Smooth muscle cell (in vitro differentiated cells): Measurements from ENCODE around the gene ABR. TPM values are rescaled to one million over a fixed set of nuclear protein-coding genes. Genes with fewer than 3 reads are reported as not detected.
"Not testable (repeated sequence)": the region's sequence is repeated elsewhere in the genome, so short reads cannot be mapped to it uniquely, and the experiment has no call there.

Source experiments
- DNase-seq: peaks from one replicate; lab custom pipeline; 2025; ENCODE audit not compliant: unreplicated experiment; lab: John Stamatoyannopoulos, UW
- H2AFZ ChIP-seq: fragments of 200-600 bp; sonication (generic); 2 replicates; pipeline ENCODE4 v1.6.0; 2016; ENCODE audit warnings: antibody characterized with exemption, low read depth, mild to moderate bottlenecking
- H3F3A ChIP-seq: fragments of 200-600 bp; sonication (generic); 2 replicates; pipeline ENCODE4 v1.6.0; 2017; ENCODE audit warnings: antibody characterized with exemption, low read depth
- H3K27ac ChIP-seq: fragments of 200-600 bp; sonication (generic); 2 replicates; pipeline ENCODE4 v1.5.1; 2016; ENCODE audit warnings: low read depth, mild to moderate bottlenecking
- H3K27me3 ChIP-seq: fragments of 200-600 bp; sonication (generic); 2 replicates; pipeline ENCODE4 v1.6.1; 2016; ENCODE audit warnings: low read depth, mild to moderate bottlenecking
- H3K36me3 ChIP-seq: fragments of 200-600 bp; sonication (generic); 2 replicates; pipeline ENCODE4 v1.5.1; 2016; ENCODE audit warnings: low read depth
- H3K4me1 ChIP-seq: fragments of 200-600 bp; sonication (generic); 2 replicates; pipeline ENCODE4 v1.5.1; 2016; ENCODE audit warnings: low read depth
- H3K4me2 ChIP-seq: fragments of 200-600 bp; sonication (generic); 2 replicates; pipeline ENCODE4 v1.6.0; 2016; ENCODE audit warnings: mild to moderate bottlenecking
- H3K4me3 ChIP-seq: fragments of 200-600 bp; sonication (generic); 2 replicates; pipeline ENCODE4 v1.5.1; 2016; ENCODE audit warnings: mild to moderate bottlenecking
- H3K79me2 ChIP-seq: fragments of 200-600 bp; sonication (generic); 2 replicates; pipeline ENCODE4 v1.6.0; 2016; ENCODE audit warnings: low read depth, mild to moderate bottlenecking
- H3K9ac ChIP-seq: fragments of 200-600 bp; sonication (generic); 2 replicates; pipeline ENCODE4 v1.6.0; 2016; ENCODE audit warnings: low read depth
- H3K9me3 ChIP-seq: fragments of 200-600 bp; sonication (generic); replicated peaks from 2 replicates; pipeline ENCODE4 v1.5.1; 2016; ENCODE audit warnings: low read depth
- H4K20me1 ChIP-seq: fragments of 200-600 bp; sonication (generic); 2 replicates; pipeline ENCODE4 v1.6.0; 2016; ENCODE audit warnings: low read depth
- WGBS: methylation state at CpG from one replicate; pipeline ENCODE4 v1.1.7; 2016; ENCODE audit warnings: low lambda C conversion rate; 5-methylcytosine and 5-hydroxymethylcytosine counted together
- polyA plus RNA-seq: library from polyadenylated mRNA; unstranded; fragments of >200 nt; fragmentation: Nextera tagmentation; extraction: Ambion mirVana; gene quantifications from 2 replicates; pipeline ENCODE4 v1.2.1, GENCODE V29; 2016
- total RNA-seq: library from RNA; depleted of rRNA; stranded (reverse); fragments of >200 nt; gene quantifications from 2 replicates; pipeline ENCODE4 v1.2.3, GENCODE V29; 2014
- TF ChIP-seq, protein P1 (sequence below): fragments of 200-600 bp; sonication (generic); IDR thresholded peaks from 2 replicates; pipeline ENCODE4 v1.5.1; 2017; ENCODE audit warnings: borderline replicate concordance, mild to moderate bottlenecking, antibody characterized with exemption; ENCODE audit not compliant: insufficient read depth, poor library complexity, severe bottlenecking

ABR gene
- total and polyA plus RNA-seq, 2 experiments from 2014 or later: 16.1 to 29.1 TPM

DNA sequence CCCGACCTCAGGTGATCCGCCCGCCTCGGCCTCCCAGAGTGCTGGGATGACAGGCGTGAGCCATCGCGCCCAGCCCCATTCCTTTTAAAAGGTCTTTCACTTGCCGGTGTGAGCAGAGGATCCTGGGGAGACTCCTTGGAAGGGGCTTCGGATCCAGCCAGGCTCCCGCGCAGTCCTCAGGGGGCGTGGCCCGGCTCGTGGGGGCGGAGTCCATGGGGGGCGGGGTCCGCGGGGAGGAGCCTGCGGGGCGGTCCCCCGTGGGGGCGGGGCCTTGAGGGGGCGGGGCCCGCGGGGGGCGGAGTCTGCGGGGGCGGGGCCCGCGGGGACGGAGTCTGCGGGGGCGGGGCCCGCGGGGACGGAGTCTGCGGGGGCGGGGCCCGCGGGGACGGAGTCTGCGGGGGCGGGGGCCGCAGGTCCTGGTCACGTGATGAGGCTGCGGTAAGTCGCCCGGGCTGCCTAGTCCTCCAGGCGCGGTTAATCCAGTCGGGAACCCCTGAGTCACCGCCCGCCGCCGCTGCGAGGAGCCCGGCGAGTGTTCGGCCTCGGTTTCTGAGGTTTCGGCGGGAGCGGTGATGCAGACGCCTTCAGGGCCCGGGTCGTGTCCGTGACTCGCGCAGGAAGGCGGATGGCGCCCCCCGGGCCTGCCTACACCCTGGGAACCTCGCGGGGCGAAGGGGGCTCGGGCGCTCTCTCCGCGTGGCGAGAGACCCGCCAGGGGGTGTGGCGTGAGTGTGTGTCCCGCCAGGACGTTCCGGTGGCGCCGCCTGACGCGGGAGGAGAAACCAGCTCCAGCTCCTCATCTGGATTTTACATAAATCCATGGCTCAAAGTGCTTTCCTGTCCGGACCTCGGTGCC, 23.6 kb upstream of the ABR start:
- Histone ChIP-seq H3K36me3 (no peaks in the 10 kb centered on the region), H3K4me2 (peak overlapping the region; percentile 91), H4K20me1 (no peaks in the 10 kb centered on the region), H3K27ac (peak overlapping the region; percentile 75), H3K4me3 (peak overlapping the region; percentile 52), H3K27me3 (peaks cover 4% of the 10 kb centered on the region), H3K9me3 (no peaks in the 10 kb centered on the region), H2AFZ (peak overlapping the region; percentile 77), H3K79me2 (no peaks in the 10 kb centered on the region), H3K9ac (no peak overlapping the region), H3K4me1 (no peaks in the 10 kb centered on the region), H3F3A (peaks cover 3% of the 10 kb centered on the region)
- 6% methylated on average over 68 of the region's 91 CpGs for WGBS
- TF ChIP-seq, protein P1, sequence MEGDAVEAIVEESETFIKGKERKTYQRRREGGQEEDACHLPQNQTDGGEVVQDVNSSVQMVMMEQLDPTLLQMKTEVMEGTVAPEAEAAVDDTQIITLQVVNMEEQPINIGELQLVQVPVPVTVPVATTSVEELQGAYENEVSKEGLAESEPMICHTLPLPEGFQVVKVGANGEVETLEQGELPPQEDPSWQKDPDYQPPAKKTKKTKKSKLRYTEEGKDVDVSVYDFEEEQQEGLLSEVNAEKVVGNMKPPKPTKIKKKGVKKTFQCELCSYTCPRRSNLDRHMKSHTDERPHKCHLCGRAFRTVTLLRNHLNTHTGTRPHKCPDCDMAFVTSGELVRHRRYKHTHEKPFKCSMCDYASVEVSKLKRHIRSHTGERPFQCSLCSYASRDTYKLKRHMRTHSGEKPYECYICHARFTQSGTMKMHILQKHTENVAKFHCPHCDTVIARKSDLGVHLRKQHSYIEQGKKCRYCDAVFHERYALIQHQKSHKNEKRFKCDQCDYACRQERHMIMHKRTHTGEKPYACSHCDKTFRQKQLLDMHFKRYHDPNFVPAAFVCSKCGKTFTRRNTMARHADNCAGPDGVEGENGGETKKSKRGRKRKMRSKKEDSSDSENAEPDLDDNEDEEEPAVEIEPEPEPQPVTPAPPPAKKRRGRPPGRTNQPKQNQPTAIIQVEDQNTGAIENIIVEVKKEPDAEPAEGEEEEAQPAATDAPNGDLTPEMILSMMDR: no peak
- DNase-seq: peak; percentile 50

DNA sequence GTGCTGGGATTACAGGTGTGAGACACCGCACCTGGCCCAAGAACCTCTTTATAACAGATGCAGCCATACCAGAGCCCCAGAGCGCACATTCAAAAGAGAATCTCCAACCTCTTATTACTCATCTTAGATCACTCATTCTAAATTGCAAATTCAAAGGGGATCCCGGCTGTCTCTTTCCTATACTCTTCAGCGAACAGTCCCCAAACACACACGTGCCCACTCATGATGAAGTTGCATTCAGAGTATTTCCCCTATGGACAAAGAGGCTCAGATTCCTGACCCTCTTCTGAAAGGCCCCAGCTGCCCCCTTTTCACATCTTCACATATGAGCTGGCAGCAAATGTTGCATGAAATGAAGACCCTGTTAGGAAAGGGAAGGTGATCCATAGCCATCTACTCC, 22.5 kb upstream of the ABR start:
- no peaks in the 10 kb centered on the region for H4K20me1 ChIP-seq
- H3K4me2 ChIP-seq: no peak overlapping the region
- no peaks in the 10 kb centered on the region for H3K79me2 ChIP-seq
- H3K36me3 ChIP-seq: no peaks in the 10 kb centered on the region
- WGBS: 96% methylated on average over 5 of the region's 5 CpGs
- H3K4me1 ChIP-seq: peaks cover 7% of the 10 kb centered on the region
- TF ChIP-seq, protein P1: no peak
- DNase-seq: no peak
- H2AFZ ChIP-seq: no peak overlapping the region
- H3K9ac ChIP-seq: no peak overlapping the region
- no peaks in the 10 kb centered on the region for H3K27me3 ChIP-seq
- H3K27ac ChIP-seq: no peak overlapping the region
- no peak overlapping the region for H3K4me3 ChIP-seq
- no peaks in the 10 kb centered on the region for H3K9me3 ChIP-seq
- peaks cover 3% of the 10 kb centered on the region for H3F3A ChIP-seq

DNA sequence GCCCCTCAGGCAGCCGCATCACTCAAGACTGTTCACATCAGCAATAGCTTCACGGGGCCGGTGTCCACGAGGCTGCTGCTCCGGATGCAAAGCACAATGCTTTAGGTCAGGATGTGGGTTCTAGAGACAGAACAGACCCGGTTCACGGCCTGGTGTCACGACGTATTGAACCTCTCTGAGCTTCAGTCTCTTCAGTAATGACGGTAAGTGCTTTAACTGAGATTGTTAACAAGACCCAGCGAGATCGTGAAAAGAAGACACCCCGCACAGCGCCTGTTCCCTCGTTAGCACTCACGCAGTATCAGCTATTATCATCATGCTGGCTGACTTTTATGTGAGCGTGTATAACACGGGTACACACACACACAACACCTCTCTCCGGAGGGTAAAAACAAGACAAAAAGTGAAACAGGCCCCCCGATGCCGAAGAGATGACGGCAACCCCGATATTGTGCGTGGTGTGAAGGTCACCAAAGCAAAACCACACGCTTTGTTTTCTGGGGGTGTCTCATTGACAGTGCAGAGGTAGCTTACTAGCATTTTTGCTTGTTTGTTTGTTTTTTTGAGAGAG, 21.4 kb upstream of the ABR start:
- WGBS: 91% methylated on average over 25 of the region's 25 CpGs
- Histone ChIP-seq H3K9ac (no peak overlapping the region), H3K4me2 (no peak overlapping the region), H3K4me3 (no peak overlapping the region), H3K4me1 (peaks cover 7% of the 10 kb centered on the region), H2AFZ (no peak overlapping the region), H3K79me2 (no peaks in the 10 kb centered on the region), H3K36me3 (no peaks in the 10 kb centered on the region), H4K20me1 (no peaks in the 10 kb centered on the region), H3K27me3 (no peaks in the 10 kb centered on the region), H3F3A (peaks cover 7% of the 10 kb centered on the region), H3K9me3 (no peaks in the 10 kb centered on the region), H3K27ac (no peak overlapping the region)
- TF ChIP-seq, protein P1: no peak
- DNase-seq: no peak

DNA sequence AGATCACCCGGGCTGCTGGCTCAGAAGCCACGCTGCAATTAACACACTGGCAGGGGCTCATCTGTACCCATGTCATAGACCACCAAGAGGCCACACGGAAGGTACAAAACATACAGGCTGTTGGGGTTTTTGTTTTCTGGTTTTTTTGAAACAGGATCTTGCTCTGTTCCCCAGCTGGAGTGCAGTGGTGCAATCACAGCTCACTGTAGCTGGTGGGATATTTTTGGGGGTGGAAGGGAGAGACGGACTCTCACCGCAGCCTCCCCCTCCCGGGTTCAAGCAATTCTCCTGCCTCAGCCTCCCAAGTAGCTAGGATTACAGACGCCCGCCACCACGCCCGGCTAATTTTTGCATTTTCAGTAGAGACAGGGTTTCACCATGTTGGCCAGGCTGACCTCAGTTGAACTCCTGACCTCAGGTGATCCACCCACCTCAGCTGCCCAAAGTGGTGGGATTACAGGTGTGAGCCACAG, 19.5 kb upstream of the ABR start:
- H3K4me1 ChIP-seq, H3K27me3 ChIP-seq, H3K4me2 ChIP-seq, H3K9ac ChIP-seq, DNase-seq, H3K36me3 ChIP-seq, H3K79me2 ChIP-seq, H2AFZ ChIP-seq, H3K27ac ChIP-seq, H4K20me1 ChIP-seq, H3F3A ChIP-seq, H3K4me3 ChIP-seq, H3K9me3 ChIP-seq: not testable (repeated sequence)
- WGBS: 90% methylated on average over 10 of the region's 10 CpGs
